NCI-H82 (cell line): ENCODE results near the gene ZNF330.
A peak's percentile ranks its signal among the peaks of the same experiment; 100 is the strongest.

Experiments used
- DNase-seq: peaks from one replicate; lab custom pipeline; 2025; lab: John Stamatoyannopoulos, UW

The ZNF330 gene

DNA sequence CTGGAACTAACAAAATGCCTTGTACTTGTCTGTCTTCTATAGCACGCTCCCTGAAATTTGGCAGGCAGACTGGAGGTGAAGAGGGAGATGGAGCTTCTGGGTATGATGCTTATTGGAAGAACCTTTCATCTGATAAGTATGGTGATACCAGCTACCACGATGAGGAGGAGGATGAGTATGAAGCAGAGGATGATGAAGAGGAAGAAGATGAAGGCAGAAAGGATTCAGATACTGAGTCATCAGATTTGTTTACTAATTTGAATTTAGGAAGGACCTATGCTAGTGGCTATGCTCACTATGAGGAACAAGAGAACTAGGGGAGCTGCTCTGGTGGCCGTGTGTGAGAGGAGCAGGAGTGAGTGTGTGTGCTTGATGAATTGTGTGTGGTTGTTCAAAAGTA is 13.0 kb downstream of the ZNF330 start:
- no peak for DNase-seq

DNA sequence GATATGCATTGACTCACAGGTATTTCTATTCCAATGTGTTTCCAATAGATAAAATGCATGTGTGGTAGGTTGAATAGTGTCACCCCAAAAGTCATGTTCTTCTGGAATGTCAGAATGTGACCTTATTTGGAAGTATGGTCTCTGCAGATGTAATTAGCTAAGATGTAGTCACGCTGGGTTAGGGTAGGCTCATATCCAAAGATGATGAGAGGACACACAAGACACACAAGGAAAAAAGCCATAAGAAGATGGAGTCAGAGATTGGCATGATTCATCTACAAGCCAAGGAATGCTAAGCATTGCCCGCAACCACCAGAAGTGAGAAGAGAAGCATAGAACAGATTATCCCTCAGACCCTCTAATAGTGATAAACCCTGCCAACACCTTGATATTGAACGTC is 17.5 kb downstream of the ZNF330 start:
- DNase-seq, result no peak

DNA sequence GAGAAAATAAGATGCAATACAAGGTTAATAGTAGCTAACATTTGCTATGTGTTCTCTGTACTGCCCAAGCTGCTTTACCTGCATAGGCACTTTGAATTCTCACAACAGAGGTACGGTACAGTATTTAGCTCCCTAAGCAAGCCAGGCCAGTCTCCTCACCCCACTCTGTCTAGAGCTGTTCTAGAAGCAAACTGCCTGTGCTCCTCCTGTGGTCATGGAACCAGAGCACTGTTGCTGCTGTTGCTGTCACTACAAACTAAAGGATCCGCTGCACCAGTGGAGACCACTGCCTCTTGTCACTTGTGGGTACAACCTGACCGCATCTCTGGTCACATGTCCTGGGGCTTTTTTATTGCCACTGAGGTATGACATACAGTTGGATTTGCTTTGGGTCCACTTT is 19.6 kb downstream of the ZNF330 start:
- DNase-seq, result no peak

DNA sequence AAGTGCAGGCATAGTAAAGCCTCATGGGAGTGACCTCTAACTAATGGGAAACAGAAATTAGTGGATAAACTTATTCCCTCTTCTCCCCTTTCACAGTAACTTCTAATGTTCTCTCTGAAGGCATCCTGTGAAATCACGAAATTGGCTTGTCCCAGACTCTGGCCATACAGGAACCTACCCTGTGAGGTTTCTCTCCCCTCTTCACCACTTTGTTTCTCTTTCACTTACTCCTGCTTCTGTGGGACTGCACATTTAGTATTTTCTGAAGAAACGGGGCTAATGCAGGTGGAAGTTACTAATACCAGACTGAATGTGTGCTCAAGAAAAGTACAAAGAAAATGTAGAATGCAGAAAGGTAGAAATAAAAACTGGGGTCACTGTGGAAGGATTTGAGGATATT is 20.0 kb downstream of the ZNF330 start:
- no peak for DNase-seq

DNA sequence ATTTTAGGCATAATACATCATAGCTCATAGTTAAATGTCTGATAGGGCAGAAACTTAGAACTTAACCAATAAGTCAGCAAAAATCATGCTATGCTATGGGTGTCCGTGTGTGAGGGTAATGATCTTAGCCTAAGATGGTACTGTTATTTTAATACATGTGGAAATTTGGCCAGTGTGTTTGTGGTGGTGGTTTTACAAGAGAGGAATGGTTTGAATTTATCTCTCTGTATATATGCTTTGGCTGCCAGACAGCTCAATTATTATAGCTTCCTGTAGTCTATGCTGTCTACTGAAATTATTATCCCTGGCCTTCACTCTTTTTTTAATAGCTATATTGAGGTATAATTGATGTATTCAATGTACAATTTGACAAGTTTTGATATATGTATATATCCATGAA is 21.3 kb downstream of the ZNF330 start:
- DNase-seq, result no peak

DNA sequence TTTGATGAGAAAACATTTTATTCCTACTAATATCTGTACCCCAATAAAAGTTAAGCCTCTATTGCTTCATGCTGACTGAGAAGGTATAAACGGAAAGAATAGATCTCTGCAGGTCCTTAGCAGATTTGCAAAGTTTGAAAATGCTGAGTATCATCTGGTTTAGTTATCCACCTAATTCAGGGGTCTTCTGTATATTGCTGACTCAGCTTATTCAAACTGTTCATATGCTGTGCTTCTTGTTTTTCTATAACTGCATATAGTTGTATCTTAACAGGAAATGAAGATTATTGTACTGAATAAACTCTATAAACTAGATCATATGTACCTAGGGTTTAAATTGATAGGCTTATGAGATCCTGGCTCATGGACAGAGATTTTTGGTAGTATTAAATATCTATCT is 23.7 kb downstream of the ZNF330 start:
- DNase-seq, result no peak

DNA sequence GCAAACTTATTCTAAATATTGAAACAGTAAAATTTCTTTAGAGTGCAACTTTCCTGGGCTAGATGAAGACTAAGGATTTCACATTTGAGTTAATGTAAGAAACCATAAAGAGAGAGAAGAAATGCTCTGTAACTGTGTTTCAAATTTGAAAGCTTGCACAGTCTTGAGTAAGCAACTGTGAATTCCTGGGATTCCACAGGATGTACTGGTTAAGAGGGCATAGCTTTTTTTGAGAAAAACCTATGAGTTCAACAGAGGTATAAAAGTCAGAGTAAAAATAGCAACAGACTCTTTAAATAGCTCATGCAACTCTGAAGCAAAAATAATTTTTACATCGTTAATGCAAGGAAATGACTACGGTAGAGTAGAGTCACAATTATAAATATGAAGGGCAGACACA is 25.5 kb downstream of the ZNF330 start:
- DNase-seq, result no peak

DNA sequence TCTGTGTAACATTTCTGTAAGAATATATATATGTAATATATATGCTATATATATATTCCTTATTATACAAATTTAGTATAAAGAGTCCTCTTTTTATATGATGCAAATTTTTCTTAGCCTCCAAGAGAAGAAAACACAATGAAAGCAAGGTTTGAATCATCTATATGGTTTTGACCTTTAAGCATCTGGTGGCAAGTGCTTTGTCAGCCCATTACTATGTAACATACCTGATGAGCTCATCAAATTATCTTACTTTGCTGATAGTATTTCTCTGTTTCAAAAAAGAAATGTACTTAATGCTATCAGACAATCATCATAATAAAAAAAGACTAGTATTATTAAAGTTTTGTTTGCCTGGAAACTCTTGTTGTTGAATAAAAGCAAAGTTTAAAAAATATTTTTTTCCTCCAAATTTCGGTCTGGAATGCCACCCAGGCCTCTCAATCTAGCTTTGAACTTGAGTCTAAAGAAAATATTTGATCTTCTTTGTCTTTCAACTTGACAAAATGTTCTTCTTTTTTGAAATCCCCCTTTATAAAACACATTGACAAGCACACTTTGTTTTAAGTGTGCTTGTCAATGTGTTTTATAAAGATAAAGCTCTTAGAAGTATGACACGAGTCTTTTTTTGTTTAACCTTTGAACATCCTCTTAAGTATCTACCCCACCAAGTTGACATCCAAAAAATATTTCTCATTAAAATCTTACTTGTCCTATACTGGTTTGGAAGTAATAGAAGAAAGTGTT is 26.2 kb downstream of the ZNF330 start:
- DNase-seq, result no peak

DNA sequence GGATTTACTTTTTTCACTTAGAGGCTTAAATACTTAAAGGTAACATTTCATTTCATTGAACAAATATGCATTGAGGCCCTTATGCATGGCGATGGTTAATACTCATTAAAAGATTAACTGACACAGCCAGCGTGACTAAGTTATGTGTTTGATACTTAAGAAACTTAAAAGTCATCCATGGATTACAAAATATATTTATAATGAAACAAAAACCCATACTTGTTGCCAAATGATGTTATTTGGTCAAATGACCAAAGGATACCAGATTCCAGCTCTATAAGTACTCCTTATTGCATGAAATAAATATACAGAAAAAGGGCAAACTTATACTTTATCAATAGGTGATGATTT is 26.7 kb downstream of the ZNF330 start:
- DNase-seq, result peak; percentile 37

DNA sequence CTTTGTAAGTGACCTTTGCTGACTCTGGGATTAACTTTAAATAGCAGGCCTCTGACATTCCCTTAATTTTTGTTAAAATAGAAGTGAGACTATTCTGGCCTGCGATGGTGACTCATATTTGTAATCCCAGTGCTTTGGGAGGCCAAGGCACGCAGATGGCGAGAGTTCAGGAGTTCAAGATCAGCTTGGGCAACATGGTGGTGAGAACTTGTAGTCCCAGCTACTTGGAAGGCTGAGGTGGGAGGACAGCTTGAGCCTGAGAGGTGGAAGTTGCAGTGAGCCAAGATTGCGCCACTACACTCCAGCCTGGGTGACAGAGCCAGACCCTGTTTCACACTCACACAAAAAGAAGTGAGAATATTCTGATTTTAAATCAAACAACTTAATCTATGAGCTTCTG is 27.3 kb downstream of the ZNF330 start:
- peak; percentile 6 for DNase-seq

DNA sequence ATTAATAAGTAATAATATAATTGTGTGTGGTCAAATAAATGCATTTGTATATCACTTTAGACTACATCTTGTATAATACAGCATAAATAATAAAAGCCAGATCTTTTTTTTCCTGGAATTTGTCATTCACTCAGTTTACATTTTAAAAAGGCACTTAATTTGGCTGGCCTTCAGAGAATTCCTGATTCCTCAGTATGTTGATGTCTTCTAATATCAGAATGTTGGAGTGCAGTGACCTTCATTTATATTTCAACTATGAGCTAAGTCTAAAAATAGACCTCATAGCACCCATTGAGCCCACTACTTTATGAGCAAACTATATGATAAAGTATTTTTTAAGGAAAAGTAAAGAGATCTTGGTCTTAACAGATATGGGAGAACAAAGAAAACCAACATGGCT is 27.8 kb downstream of the ZNF330 start:
- DNase-seq, result no peak

DNA sequence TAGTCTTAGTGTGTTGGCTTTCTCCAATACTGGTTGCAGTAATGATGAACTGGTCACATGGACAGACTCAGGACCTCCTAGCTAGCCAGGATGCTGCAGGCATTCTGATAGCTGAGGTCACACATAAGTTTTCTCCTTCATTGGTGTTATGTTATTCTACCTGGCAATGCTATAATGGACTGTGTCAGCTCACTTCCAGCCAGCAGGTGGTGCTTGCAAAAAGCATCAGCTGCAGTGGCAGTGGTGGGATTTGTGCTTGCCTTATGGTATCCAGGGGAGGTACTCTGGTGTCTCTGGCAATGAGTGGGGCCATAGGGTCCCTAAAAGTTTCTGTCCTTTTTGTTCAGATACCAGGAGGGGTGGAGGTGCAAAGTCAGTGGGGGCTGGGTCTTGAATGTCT is 33.6 kb downstream of the ZNF330 start:
- peak; percentile 19 for DNase-seq

DNA sequence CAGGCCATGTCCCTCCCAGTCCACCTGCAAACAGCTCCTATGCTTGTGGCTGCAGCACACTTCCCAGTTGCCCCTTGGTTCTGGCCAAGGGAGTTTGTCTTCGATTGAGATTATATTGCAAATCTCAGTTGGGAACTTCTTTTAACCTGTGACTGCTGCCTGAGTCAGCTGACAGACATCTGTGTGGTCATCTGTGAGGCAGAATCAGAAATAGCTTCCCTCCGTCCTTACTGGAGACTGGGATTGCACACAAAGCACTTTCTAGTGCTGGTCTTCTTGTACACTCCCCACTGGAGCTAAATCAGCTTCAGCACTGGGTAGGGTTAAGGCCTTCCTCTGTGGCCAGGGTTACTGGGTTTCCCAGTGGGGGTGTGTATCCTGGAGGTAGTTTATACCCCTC is 34.3 kb downstream of the ZNF330 start:
- no peak for DNase-seq

DNA sequence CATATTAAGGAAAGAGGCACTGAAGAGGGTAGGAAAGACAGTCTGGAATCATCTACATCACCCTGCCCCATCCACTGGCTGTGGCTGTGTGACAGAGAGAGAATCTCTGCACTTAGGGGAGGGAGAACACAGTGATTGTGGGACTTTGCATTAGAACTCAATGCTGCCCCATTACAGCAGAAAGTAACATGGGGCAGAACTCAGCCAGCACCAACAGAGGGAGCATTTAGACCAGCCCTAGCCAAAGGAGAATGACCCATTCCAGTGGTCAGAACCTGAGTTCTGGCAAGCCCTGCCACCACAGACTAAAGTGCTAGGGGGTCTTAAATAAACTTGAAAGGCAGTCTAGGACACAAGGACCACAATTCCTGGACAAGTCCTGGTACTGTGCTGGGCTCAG is 37.9 kb downstream of the ZNF330 start:
- no peak for DNase-seq

DNA sequence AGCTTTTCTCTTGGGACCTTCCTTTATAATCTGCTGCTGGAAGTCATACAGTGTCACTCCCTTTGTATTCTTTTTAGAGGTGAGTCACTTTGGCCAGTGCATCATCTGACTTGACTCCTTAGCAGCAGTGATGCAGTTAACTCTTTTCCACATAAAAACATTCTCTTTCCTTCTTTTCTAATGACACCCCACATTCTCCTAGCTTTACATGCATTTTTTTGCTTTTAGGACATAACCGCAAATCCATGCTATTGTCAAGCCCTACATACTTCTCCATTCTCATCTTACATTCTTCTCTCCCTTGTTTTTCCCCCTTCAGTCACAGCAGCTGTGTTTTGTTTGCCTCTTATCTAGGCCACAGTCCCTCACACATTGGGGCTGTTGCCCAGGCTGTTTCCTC is 55.1 kb downstream of the ZNF330 start:
- DNase-seq, result no peak

DNA sequence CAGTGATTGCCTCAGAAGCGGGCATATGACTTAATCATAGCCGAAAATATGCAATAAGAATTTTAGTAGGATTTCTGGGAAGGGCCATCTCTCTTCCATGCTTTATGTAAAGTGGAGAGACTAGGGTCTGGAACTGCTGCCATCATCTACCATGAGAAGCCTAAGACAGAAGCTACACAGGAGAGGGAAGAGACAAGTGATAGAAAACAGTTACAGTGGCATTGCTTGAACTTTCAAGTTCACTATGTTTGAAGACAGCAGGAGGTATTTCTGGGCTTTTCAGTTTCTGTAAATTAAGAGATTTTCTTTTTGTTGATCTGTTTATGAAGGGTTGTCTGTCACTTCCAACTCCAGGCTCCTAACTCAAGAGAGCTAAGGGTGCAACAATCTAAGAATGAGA is 62.5 kb downstream of the ZNF330 start:
- no peak for DNase-seq

DNA sequence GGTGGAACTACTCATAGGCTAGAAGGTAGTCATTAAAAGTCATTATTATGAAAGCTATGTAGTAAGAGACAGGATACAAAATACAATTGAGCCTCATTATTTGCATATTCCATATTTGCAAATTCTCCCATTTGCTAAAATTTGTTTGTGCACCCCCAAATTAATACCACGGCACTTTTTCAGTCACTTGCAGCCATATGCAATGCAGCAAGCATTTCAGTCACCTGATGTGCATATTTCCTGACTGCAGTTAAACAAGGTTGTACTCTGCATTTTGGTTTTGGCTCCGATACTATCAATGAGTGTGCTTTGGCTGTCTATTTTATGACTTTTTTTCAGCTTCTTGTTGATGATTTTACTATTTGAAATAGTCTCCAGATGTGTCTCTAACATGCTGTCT is 62.9 kb downstream of the ZNF330 start:
- no peak for DNase-seq
